SK-N-DZ (cell line): ENCODE measurements around the gene NDUFS1.
A peak's percentile ranks its signal among the peaks of the same experiment; 100 is the strongest.
"Not testable (repeated sequence)": the region's sequence is repeated elsewhere in the genome, so short reads cannot be mapped to it uniquely, and the experiment has no call there.

Source experiments
- DNase-seq: peaks from one replicate; pipeline ENCODE4 v3.0.0-alpha.2; 2015; ENCODE audit warnings: low spot score

The NDUFS1 gene

DNA sequence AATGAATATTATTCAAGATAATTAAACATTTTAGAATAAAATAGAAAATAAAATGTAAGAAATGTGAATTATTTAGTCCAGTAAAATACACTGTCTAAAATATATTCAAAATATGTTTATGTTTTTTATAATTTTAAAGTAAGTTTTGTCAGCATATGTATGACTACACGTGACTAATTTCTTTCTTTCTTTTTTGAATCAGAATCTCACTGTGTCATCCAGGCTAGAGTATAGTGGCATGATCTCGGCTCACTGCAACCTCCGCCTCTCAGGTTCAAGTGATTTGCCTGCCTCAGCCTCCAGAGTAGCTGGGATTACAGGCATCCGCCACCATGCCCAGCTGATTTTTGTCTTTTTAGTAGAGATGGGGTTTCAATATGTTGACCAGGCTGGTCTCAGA lies 54.2 kb downstream of the NDUFS1 start:
- no peak for DNase-seq

DNA sequence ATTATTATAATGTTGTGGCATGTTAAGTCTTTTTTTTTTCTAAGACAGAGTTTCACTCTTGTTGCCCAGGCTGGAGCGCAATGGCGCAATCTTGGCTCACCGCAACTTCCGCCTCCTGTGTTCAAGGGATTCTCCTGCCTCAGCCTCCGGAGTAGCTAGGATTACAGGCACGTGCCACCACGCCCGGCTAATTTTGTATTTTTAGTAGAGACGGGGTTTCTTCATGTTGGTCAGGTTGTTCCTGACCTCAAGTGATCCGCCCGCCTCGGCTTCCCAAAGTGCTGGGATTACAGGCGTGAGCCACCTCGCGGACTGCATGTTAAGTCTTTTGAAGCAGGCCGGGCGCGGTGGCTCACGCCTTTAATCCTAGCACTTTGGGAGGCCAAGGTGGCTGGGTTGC lies 60.4 kb downstream of the NDUFS1 start:
- DNase-seq: not testable (repeated sequence)

DNA sequence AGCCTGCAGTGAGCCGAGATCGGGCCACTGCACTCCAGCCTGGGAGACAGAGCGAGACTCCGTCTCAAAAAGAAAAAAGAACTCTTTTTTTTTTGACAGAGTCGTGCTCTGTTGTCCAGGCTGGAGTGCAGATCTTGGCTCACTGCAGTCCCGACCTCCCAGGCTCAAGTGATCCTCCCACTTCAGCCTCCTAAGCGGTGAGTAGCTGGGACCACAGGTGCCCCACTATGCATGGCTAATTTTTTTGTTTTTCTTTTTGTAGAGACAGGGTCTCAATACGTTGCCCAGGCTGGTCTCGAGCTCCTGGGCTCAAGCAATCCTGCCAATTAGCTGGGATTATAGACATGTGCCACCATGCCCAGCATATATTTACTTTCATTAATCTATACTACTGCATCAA lies 60.8 kb downstream of the NDUFS1 start:
- no peak for DNase-seq

DNA sequence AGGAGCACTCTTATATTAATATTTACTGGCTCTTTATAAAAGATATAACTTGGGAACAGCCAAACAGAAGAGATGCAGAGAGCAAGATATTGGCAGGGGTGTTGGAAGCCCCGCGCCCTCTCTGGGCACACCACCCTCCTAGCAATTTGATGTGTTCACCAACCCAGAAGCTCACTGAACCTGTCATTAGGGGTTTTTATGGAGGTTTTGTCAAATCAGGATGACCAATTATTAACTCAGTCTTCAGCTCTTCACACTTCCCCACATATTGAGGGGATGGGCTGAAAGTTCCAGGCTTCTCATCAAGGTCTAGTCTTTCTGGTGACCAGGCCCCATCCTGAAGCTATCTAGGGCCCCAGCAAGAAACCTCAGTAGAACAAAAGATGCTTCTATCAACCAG lies 62.4 kb downstream of the NDUFS1 start:
- no peak for DNase-seq

DNA sequence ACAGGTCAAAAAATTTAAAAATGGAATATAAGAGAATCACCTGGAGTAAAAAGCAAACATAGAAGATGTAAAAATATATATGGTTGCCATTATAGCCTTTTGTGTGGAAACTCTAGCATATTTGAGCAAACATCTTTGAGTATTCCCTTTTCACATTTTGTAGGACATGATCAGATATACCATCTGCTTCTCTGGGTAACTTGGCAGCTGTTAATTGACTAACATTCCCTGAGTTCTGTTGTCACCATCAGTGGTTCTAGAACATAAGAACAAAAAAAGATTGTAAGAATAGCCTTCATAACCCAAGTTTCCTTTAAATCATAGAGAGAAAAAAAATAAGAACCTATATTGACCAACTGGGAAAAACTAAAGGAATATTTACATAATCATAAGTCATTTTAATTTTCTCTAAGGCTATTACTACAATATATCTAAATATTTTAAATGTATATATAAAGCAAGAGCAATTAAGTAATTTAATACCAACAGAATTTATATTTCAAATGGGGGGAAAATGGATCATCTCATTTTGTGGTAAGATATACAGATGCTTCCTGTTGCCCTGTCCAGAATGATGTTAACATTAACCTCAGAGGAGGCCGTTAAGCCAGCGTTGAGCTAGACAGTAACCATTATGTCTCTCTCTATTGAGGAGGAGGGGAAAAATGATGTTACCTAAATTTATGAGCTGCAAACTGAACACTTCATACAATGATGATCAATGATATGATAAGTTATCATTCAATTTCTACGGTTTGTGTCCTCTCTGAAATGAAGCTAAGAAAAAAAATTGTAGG lies 63.5 kb downstream of the NDUFS1 start:
- DNase-seq: no peak

DNA sequence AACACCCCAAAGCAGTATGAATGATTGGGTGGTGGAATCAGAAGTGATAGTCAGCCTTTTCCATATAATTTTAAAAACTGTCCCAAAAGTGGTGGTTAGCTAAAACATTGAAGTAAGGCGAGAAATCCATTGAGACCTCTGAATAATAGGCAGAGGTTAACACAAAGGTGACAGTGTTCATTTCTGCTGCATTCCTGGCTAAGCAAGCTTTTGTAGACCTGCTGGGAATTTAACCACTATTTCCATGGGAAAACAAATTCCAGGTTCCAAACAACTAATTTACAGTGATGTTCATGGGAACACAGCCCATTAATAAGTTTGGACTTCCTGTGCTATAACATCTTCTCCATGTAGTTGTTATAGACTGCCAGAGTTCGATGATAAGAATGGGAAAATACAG lies 66.9 kb downstream of the NDUFS1 start:
- no peak for DNase-seq

DNA sequence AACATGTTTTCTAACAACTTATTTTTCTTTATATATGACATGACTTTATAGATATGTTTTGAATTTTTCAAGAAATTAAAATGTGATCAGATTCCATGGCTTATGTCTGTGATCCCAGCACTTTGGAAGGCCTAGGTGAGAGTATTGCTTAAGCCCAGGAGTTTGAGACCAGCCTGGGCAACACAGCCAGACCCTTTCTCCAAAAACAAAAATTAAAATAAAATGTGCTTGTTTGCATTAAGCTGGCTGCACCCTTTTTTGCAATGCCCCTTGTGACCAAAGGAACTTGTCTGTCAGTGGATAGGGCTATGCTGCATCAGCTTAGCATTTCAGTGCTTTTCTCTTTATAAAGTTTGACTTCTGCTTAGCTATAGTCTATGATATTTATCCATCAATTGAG lies 71.0 kb downstream of the NDUFS1 start:
- no peak for DNase-seq

DNA sequence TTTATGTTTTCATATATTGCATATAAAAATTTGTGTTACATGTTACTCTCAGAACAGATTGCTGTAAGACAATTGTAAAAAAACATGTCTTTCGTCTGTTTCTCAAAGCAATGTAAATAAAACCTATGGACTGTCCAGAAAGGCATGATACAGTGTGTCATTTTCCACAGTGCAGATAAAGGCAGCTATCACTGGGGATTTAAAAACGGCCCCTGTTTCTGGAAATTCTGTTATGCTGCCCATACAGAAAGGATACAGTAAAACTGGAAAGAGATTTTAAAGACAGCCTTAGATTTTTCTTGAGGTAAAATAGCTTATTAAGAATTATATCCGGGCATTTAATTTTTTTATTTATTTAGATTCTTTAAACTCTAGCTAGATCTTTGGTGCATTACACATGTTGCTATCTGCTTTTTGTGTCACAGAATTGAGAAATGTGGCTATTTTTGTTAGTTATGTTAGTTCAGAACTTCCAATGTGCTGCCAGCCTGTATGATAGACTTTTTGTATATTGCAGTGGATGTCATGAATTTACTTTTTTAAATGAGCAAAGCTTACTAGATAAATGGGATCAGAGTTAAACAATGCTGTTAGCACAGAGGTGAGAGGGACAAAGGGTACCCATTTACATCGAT lies 72.4 kb downstream of the NDUFS1 start:
- DNase-seq: peak; percentile 33

DNA sequence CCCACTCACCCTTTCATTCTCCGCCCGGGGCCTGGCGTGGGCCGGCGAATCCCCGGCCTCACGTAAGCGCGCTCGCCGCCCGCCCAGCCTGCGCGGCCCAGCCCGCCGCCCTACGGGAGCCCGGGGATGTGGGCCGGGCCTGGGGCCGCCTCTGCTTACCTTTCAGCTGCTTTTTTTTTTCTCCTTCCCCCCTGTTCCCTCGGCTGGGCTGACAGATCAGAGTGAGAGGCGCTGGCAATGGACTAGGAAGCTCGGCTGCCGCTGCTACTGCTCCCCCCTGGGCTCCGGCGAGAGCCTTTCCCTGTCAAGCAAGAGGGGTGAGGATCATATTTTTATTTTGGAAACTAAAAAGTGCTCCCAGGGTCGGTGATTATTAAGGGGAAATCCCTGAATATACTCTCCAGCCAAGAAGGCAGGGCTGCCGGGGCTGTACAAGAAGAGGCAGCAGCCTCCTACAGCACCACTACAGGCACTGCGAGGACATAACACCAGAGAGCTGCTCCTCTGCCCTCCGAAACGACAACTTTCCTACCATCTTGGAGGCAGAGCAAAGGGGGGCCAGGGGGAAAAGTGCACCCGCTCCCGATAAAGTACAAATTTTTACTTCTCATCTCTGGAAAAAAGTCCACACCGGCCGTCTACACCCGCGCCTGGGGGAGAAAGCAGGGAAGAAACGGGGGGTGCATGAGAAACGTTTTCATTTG lies 73.3 kb downstream of the NDUFS1 start, which contains the start of gene INO80D:
Gene INO80D (minus strand): TSS at position 433 of the 704 bp plus-strand sequence. CDS start 23,158 bp downstream, outside the sequence.
- peak; percentile 89 for DNase-seq

DNA sequence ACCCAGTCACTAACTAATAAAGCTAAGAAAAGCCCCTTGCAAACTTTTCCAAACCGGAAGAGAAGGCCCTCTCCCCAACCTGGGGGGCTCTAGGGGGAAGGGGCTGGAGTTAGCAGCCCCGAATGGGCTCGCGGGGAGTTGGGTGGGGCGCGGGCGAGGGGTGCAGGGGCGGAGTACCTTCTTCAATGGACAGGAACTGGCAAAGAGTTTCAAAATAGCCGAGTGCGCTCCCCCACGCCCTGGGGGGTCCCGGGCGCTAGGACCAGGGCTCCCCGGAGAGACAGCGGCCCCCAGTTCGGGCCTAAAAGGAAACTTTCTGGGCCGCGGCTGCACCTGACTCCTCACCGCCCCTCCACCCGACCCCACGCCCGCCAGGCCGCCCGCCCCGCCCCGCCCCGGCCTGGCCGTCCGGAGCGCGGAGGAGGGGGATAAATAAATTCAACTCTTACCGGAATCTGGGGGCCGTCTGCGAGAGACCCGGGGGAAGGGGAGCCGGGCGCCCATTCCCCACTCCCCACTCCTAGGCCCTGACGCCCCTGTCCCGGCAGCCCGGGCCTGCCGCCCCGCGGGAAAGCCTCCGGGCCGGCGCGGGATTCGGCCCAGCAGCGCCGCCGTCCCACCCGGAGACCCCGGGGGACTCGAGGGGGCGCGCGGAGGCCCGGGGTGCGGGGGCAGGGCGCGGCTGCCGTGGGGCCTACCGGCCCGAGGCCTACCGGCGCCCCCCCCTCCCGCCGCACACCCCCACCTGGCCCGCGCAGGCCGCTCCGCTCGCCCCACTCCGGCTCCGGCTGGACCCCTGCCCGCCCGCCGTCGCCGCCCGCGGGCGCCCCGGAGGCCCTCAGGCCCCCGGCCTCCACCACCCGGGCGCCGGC lies 74.1 kb downstream of the NDUFS1 start:
- peak; percentile 16 for DNase-seq

DNA sequence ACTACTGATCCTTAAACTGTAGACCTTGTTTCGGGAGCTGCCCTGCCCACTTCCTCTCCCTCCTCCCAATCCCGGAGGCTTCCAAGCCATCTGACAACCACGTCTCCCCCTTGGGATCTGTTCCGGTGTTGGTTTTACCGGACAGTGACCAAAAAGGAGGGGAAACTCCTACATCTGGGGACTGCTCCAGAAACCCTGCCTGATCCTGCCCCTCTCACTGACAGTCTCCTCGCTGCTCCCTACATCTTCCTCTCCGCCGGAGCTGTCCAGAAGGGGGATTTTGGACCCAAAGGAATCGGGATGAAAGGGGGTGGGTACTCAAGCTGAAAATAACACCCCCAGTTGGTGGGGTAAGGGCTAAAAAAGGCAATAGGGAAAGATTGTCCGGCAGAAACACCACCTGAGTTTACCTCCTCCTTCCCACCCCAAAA lies 74.8 kb downstream of the NDUFS1 start:
- peak; percentile 70 for DNase-seq

DNA sequence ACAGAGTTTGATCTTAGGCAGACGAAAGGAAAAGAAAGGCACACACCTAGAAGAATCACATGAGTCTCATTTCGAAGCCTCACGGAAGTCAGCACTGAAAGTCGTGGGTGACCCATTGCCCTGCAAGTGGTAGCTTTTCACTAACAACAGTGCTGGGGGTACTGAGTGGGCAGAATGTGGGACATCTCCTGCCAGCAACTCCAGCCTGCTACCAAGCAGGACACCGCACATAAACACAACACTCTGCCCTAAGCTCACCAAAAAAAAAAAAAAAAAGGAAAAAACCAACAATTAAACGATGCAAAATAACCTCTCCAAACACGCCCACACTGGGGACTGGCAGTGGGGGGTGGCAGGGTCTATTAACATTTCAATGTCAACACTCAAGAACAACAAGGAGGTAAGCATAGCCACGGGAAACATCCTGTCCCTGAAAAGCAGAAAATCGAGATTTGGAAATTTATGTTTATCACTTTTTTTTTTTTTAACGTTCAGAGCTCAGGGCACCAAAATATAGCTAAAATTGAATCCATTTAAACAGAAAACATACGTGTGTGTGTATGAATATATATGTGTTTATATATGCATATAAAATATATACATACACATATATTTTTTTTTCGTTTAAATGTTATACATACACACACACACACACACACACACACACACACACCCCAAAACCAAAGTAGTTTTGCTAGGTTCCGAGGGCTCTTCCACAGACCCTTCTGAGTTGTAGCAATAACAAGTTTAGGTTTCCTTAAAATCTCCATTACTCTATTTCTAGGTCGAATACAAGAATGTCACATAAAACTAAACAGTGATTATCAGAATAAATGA lies 75.4 kb downstream of the NDUFS1 start:
- no peak for DNase-seq

DNA sequence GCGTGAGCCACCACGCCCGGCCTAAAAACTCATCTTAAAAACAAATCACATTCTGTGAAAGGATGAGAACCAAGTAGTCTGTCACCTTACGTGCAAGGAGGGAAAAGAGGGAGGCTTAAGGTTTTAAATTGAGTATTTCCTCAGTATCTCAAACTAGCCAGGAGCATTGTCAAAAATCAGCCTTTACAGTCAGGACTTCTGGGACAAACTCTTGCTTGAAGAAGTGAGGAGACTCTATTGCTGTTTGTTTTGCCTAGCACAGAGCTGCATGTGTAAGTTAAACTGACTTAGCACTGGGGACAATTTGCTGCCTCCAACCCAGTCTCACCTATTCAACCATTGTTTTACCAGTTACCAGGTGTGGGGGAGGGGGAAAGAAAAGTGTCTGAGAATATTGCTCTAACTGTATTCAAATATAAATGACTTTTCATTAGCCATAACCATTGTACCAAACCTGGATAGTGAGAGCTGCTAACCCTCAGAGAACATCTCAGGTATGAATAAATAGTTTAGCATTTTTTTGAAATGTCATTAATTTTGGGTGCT lies 76.9 kb downstream of the NDUFS1 start:
- no peak for DNase-seq

DNA sequence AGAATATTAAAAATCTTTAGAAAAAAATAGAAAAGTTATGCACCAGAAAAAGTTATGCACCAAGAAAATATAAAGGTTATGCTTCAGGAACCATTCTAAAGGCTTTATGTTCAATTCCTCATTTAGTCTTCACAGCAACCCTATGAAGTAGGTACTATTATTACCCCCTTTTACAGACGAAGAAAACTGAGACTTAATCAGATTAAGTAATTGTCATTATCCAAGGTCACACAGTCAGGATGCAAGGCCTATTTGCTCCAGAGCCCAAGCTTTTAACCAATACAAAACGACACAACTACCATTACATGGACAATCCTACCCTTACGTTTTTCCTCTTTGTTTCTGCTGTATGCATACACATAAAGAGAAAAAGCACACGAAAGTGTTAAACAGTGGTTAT lies 78.3 kb downstream of the NDUFS1 start:
- no peak for DNase-seq

DNA sequence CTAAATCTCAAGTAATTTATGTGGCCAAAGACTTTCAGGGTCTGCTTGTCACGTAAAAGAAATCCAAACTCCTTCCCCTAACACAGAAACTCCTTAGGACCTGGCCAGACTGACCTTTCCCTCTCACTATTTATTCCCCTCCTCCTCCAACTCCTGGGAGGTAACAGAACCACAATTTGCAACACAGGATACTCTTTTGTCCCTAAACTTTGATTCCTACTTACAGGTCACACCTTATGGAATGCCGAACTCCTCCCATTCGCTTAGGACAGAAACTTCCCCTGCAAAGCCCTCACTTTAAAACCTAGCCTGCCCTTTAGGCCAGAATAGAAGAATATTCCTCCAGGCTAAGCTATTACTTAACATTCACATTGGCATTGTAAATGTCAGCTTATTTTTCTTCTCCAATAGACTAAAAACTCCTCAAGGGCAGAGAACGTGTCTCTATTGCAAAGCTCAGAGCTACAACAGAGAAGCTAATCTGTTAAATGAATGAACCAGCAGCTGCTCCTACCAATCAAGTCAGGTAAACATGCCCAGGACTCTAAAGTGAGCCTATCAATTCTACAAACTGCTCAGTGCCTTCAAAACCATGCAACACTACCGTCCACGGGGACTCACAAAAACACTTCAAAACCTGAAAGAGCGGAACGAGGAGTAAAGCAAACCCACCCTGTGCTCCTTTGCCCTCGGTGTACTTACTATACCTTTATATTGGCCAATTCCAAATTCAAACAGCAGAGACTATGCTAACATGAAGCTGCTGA lies 79.4 kb downstream of the NDUFS1 start:
- no peak for DNase-seq

DNA sequence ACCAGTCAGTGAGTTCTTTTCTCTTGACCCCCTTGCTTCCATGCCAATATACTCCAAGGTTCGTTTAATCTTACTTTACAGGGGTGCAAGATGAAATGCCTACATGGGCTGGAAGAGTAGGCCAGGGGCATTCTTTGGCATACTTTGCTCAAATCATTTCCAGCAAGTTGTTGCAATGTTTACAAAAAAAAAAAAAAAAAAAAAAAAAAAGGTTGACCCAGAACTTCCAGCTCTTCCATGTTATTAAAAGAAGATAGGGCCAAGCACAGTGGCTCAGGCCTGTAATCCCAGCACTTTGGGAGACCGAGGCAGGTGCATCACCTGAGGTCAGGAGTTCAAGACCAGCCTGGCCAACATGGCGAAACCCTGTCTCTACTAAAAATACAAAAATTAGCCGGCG lies 81.4 kb downstream of the NDUFS1 start:
- not testable (repeated sequence) for DNase-seq

DNA sequence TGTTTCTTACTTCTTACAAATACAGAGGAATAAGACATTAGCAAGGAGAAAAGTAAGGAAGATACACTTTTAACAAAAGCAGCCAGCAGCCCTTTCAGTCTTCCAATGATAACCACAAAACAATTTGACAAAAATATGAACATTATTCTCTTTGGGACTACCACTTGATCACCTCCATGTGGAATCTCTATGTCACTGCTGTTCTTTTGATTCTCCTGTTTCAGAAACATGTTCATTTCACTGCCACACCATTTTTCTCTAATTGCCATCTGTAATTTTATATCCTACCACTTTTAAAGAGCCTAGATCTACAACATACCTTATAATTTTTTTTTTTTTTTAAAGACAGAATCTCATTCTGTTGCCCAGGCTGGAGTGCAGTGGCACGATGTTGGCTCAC lies 84.1 kb downstream of the NDUFS1 start:
- no peak for DNase-seq

DNA sequence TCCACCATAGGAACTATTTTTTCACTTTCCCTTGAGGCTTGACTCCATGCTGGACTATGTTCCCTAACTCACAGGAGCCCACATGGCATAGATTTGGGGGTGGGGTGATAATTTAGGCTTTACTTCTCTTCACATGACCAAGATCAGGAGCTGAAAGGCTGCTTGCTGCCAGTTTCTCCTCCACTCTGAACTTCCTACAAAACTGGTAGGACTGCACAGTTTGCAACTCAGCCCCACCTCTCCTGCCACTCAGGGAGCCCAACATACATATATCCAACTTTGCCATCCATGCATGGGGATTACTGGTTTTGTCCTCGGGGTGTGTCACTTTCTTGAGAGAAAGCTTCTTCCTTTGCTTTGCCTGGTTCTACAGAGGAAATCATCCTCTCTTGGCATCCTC lies 87.4 kb downstream of the NDUFS1 start:
- DNase-seq: no peak

DNA sequence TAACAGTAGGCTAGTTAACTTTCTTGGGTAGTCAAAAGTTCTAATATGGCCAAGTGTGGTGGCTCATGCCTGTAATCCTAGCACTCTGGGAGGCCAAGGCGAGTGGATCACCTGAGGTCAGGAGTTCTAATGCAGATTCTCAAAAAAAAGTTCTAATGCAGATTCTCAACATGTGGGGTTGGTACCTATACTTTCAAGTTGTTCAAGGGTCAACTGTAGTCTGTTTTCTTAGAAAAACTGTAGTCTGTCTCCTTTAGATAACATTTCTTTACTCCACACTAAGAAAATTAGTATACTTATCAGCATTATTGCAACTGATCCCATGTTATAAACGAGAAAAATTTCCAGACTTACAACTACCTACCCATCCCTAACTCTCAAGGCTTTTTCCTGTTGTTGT lies 89.8 kb downstream of the NDUFS1 start:
- DNase-seq: no peak

DNA sequence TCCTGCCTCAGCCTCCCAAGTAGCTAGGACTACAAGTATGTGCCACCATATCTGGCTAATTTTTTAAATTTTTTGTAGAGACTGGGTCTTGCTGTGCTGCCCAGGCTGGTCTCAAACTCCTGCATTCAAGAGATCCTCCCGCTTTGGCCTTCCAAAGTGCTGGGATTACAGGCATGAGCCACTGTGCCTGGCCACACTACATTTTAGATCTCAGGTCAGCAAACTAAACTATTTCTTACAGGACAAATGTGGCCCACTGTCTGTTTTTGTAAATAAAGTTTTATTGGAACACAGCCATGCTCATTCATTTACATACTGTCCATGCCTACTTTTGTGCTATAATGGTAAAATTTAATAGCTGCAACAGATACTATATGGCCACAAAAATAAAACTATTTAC lies 91.0 kb downstream of the NDUFS1 start:
- no peak for DNase-seq
